Heart left ventricle (tissue), 13 donors: Measurements from ENCODE around the gene ALK.

Experiments
- POLR2A ChIP-seq, 2 donors: fragments of 450-650 bp; IDR thresholded peaks; one replicate each; pipeline ENCODE4 v1.6.1; 2017; ENCODE audit warnings: antibody characterized with exemption in 2 of 2, mild to moderate bottlenecking in 2 of 2, moderate library complexity in 2 of 2
- TF ChIP-seq, protein P1 (sequence below), 12 donors: fragments of 200-600 bp; sonication (generic) in 4 of 12; IDR thresholded peaks; one replicate each; pipeline versions ENCODE4 v1.5.0 to v1.8.0; 2018 to 2022; ENCODE audit warnings: antibody characterized with exemption in 12 of 12, mild to moderate bottlenecking in 5 of 12
- donor health status: ischemic (EF 13 %, LVEDD 7.1; RV severe dilation, severe dysfunction).
- donor health status: DM: no; HTN: yes; CAD: no.
- donor health status: DM: no; HTN: no; CAD: no.
- donor health status: ischemic (EF 25% LVEDD 6.9; RV normal size, moderate dysfunction).
- donor health status: ischemic (EF 25% LVEDD 5.7; RV mildly dilated, moderate dysfunction).
- donor health status: ischemic (EF 35%, LVEDD 5.7; RV mildly dilated, moderate dysfunction).
- donor health status: nonischemic (EF 11% LVEDD 7.7; RV severe dilation, severe dysfunction).
- donor health status: DM: yes; HTN: yes; CAD: no.
- donor health status: PGD.
- donor health status: ischemic (EF 29% LVEDD 5.4; RV normal size, mild dysfunction).
- donor health status: nonischemic (EF 23%, LVEDD 6.1; RV moderate dilation, normal function).

GRCh38 chr2:29664578-29664977, 256.8 kb downstream of the ALK start:
- no peak for TF ChIP-seq POLR2A (IDR thresholded peaks at IDR 0.05)
- TF ChIP-seq, protein P1, sequence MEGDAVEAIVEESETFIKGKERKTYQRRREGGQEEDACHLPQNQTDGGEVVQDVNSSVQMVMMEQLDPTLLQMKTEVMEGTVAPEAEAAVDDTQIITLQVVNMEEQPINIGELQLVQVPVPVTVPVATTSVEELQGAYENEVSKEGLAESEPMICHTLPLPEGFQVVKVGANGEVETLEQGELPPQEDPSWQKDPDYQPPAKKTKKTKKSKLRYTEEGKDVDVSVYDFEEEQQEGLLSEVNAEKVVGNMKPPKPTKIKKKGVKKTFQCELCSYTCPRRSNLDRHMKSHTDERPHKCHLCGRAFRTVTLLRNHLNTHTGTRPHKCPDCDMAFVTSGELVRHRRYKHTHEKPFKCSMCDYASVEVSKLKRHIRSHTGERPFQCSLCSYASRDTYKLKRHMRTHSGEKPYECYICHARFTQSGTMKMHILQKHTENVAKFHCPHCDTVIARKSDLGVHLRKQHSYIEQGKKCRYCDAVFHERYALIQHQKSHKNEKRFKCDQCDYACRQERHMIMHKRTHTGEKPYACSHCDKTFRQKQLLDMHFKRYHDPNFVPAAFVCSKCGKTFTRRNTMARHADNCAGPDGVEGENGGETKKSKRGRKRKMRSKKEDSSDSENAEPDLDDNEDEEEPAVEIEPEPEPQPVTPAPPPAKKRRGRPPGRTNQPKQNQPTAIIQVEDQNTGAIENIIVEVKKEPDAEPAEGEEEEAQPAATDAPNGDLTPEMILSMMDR (IDR thresholded peaks at IDR 0.05): no peak
